K562 (cell line): ENCODE results near the gene PLP2. TPM values are rescaled to one million over a fixed set of nuclear protein-coding genes. Genes with fewer than 3 reads are reported as not detected.

Experiments
- ATAC-seq: fragments of 200-7000 bp; cut with Tn5 transposase; 3 replicates; pipeline ENCODE4 v1.9.1; 2020; ENCODE audit warnings: moderate library complexity
- BruUV-seq: library from RNA; stranded (reverse); fragments of 400-500 nt; replicated peaks from 2 replicates; lab custom pipeline; 2021; lab: Mats Ljungman, UMichigan
- CTCF ChIA-PET: fragments of 300-600 bp; formaldehyde crosslinking; extraction: SDS; loops from one replicate; lab custom pipeline; 2021; ENCODE audit warnings: low intra/inter-chr PET ratio; lab: Yijun Ruan, JAX
- POLR2A ChIA-PET: fragments of 300-600, 350-650 bp; sonication (Branson Sonifier 250); formaldehyde crosslinking; extraction: SDS; loops from one replicate; lab custom pipeline; 2021; ENCODE audit warnings: antibody characterized with exemption, inconsistent platforms; lab: Yijun Ruan, JAX
- DNase-seq, 4 experiments: peaks; one replicate each; pipeline versions ENCODE4 v3.0.0 to v3.0.0-alpha.2; 2011 to 2018; ENCODE audit warnings: low spot score in 3 of 4, mixed read lengths in 3 of 4; ENCODE audit errors: extremely low read depth in 1 of 4
- FAIRE-seq: peaks from 2 replicates; lab custom pipeline; 2011; peaks lifted over from hg19 to GRCh38; lab: Jason Lieb, UNC
- H2AFZ ChIP-seq: 2 replicates; pipeline ENCODE4 v1.6.0; 2011; ENCODE audit warnings: low read depth, low read length, control low read depth, inconsistent platforms
- H3K27ac ChIP-seq: fragments of 200-600 bp; 3 replicates; pipeline ENCODE4 v1.8.0; 2011; ENCODE audit warnings: low read depth, mild to moderate bottlenecking, control low read depth, inconsistent platforms, low read length, moderate library complexity, mixed read lengths; ENCODE audit errors: extremely low read depth
- H3K27me3 ChIP-seq, 2 experiments: fragments of 300-600 bp in 1 of 2; 2 replicates in 1 of 2; 3 replicates in 1 of 2; pipeline versions ENCODE4 v1.6.0 to v1.8.0; 2011; ENCODE audit warnings: inconsistent platforms in 2 of 2, low read length in 2 of 2, mild to moderate bottlenecking in 1 of 2, mixed read lengths in 1 of 2, moderate library complexity in 1 of 2; ENCODE audit not compliant: control insufficient read depth in 2 of 2, insufficient read depth in 2 of 2
- H3K36me3 ChIP-seq: fragments of 300-600 bp; 3 replicates; pipeline ENCODE4 v1.8.0; 2011; ENCODE audit warnings: mild to moderate bottlenecking, low read length, inconsistent platforms; ENCODE audit not compliant: control insufficient read depth, insufficient read depth
- H3K4me1 ChIP-seq, 2 experiments: fragments of 200-600 bp in 1 of 2; replicated peaks in 1 of 2; 2 replicates in 1 of 2; 3 replicates in 1 of 2; pipeline versions ENCODE4 v1.5.1 to v1.8.0; 2011; ENCODE audit warnings: inconsistent platforms in 2 of 2, low read length in 2 of 2, mild to moderate bottlenecking in 1 of 2, mixed read lengths in 1 of 2, moderate library complexity in 1 of 2; ENCODE audit not compliant: control insufficient read depth in 2 of 2, insufficient read depth in 2 of 2
- H3K4me2 ChIP-seq: 2 replicates; pipeline ENCODE4 v1.6.1; 2011; ENCODE audit warnings: low read length, control low read depth, inconsistent platforms, mixed read lengths; ENCODE audit not compliant: insufficient read depth
- H3K4me3 ChIP-seq: fragments of 200-600 bp; sonication (generic), shearing (Covaris generic); 2 replicates; pipeline ENCODE4 v1.5.1; 2016; ENCODE audit warnings: control low read depth, inconsistent platforms
- H3K79me2 ChIP-seq: fragments of 200-600 bp; 3 replicates; pipeline ENCODE4 v1.8.0; 2011; ENCODE audit warnings: low read length, inconsistent platforms; ENCODE audit not compliant: control insufficient read depth, insufficient read depth
- H3K9ac ChIP-seq, 2 experiments: 2 replicates each; pipeline versions ENCODE4 v1.6.0 to v1.6.1; 2011; ENCODE audit warnings: low read depth in 2 of 2, low read length in 2 of 2, control low read depth in 1 of 2, inconsistent platforms in 1 of 2, mild to moderate bottlenecking in 1 of 2, mixed read lengths in 1 of 2; ENCODE audit not compliant: insufficient read depth in 1 of 2
- H3K9me1 ChIP-seq: one replicate; pipeline ENCODE4 v1.6.0; 2011; ENCODE audit warnings: inconsistent platforms, mild to moderate bottlenecking, low read length, moderate library complexity; ENCODE audit not compliant: control insufficient read depth, insufficient read depth
- H3K9me3 ChIP-seq: replicated peaks from 2 replicates; pipeline ENCODE4 v1.5.1; 2011; ENCODE audit warnings: low read depth, low read length, inconsistent platforms; ENCODE audit not compliant: control insufficient read depth, insufficient read depth
- H4K20me1 ChIP-seq: replicated peaks from 2 replicates; pipeline ENCODE4 v1.6.1; 2011; ENCODE audit warnings: low read length, inconsistent platforms, mixed read lengths; ENCODE audit not compliant: control insufficient read depth, insufficient read depth
- CAMTA2 ChIP-seq: fragments of 250-450 bp; sonication (Bioruptor Pico); conservative IDR thresholded peaks from 2 replicates; pipeline ENCODE4 v1.5.1; 2022
- COPS2 ChIP-seq: fragments of 450-650 bp; conservative IDR thresholded peaks from 2 replicates; pipeline ENCODE4 v1.6.1; 2016; ENCODE audit warnings: mild to moderate bottlenecking, moderate library complexity
- CTCF ChIP-seq, 3 experiments: IDR thresholded peaks in 2 of 3; conservative IDR thresholded peaks in 1 of 3; 2 replicates each; pipeline ENCODE4 v1.5.1; 2011 to 2012; ENCODE audit warnings: low read length in 3 of 3, mild to moderate bottlenecking in 3 of 3, control low read depth in 2 of 3, improper control_type of control experiment in 1 of 3, inconsistent platforms in 1 of 3, low read depth in 1 of 3, mixed read lengths in 1 of 3, moderate library complexity in 1 of 3; ENCODE audit not compliant: insufficient read depth in 2 of 3
- E2F6 ChIP-seq, 2 experiments: IDR thresholded peaks; 2 replicates each; pipeline ENCODE4 v1.6.1; 2011; ENCODE audit warnings: borderline replicate concordance in 1 of 2, control low read depth in 1 of 2, low read depth in 1 of 2, low read length in 1 of 2, mild to moderate bottlenecking in 1 of 2, mixed read lengths in 1 of 2, moderate library complexity in 1 of 2; ENCODE audit not compliant: insufficient read depth in 1 of 2, insufficient read length in 1 of 2, poor library complexity in 1 of 2, severe bottlenecking in 1 of 2; ENCODE audit errors: extremely low read depth in 1 of 2
- HMG20A ChIP-seq: fragments of 450-650 bp; formaldehyde crosslinking; conservative IDR thresholded peaks from 2 replicates; pipeline ENCODE4 v1.4.0; 2020; ENCODE audit warnings: mild to moderate bottlenecking, mixed read lengths
- HMG20B ChIP-seq: fragments of 250-450 bp; sonication (Bioruptor Pico); IDR thresholded peaks from 2 replicates; pipeline ENCODE4 v1.5.0; 2021; ENCODE audit warnings: mild to moderate bottlenecking
- KDM1A ChIP-seq, 2 experiments: fragments of 450-650 bp; IDR thresholded peaks; 2 replicates each; pipeline ENCODE4 v1.6.1; 2016; ENCODE audit warnings: mild to moderate bottlenecking in 2 of 2
- KLF16 ChIP-seq: IDR thresholded peaks from 2 replicates; pipeline ENCODE4 v1.6.1; 2016; ENCODE audit warnings: antibody characterized with exemption
- LEF1 ChIP-seq: fragments of 450-650 bp; IDR thresholded peaks from 2 replicates; pipeline ENCODE4 v1.6.1; 2016; ENCODE audit warnings: mild to moderate bottlenecking
- MCM3 ChIP-seq: fragments of 450-650 bp; IDR thresholded peaks from 2 replicates; pipeline ENCODE4 v1.6.1; 2016
- SMARCE1 ChIP-seq: fragments of 450-650 bp; IDR thresholded peaks from 2 replicates; pipeline ENCODE4 v1.7.1; 2016; ENCODE audit warnings: mild to moderate bottlenecking
- STAT5A ChIP-seq: IDR thresholded peaks from 2 replicates; pipeline ENCODE4 v1.6.1; 2012; ENCODE audit warnings: low read length, inconsistent platforms, borderline replicate concordance
- WGBS: fragments of 100-300 bp; shearing (Covaris generic); methylation state at CpG from one replicate; pipeline ENCODE4 v1.1.6; 2016; ENCODE audit warnings: low coverage, mixed read lengths; ENCODE audit not compliant: insufficient coverage; ENCODE audit errors: missing lambda C conversion rate; 5-methylcytosine and 5-hydroxymethylcytosine counted together
- in situ Hi-C: fragments of 300-500 bp; cut with MboI; formaldehyde crosslinking; loops from 4 replicates; pipeline ENCODE4 v1.15.0; 2018; ENCODE audit warnings: inconsistent platforms, mixed read lengths
- intact Hi-C: fragments of 100-400 bp; cut with micrococcal nuclease; formaldehyde crosslinking; loops from 2 replicates; pipeline ENCODE4 v1.14.2; 2022
- polyA plus RNA-seq, 8 experiments: library from polyadenylated mRNA; depleted of rRNA in 4 of 8; stranded (reverse) in 5 of 8; unstranded in 3 of 8; fragments of >200 nt; fragmentation: Nextera tagmentation in 2 of 8; fragmentation: Illumina TruSeq in 1 of 8; extraction: Ambion mirVana in 2 of 8; extraction: Trizol in 1 of 8; gene quantifications; 2 replicates each; pipeline versions ENCODE4 v1.2.1 to v1.2.3, GENCODE V29; 2011 to 2014; ENCODE audit warnings: inconsistent platforms in 1 of 8, missing spikeins in 1 of 8
- total RNA-seq, 7 experiments: library from RNA; depleted of rRNA in 6 of 7; stranded (reverse); fragments of >200 nt in 6 of 7; fragmentation: Illumina TruSeq in 2 of 7; extraction: Trizol in 2 of 7; gene quantifications; 2 replicates each; pipeline versions ENCODE4 v1.2.1 to v1.2.3, GENCODE V29; 2011 to 2021; ENCODE audit warnings: low replicate concordance in 1 of 7

PLP2 gene
- total and polyA plus RNA-seq, 9 of the 15 experiments (the other 6 are each of a cell fraction or from before 2014, with no cell fraction given): 34.7 to 236 (median 112) TPM

- POLR2A ChIA-PET: no interaction called here
- in situ Hi-C loops: no loop called here
Observed at GRCh38 chrX:49204017-49204416, 32.3 kb downstream of the PLP2 start.

GRCh38 chrX:49204709-49205108 lies 33.0 kb downstream of the PLP2 start:
- in situ Hi-C loops (no loop called here), intact Hi-C loops (no loop called here)
- DNase-seq (no peak), ATAC-seq (no peak), FAIRE-seq (no peak)
- H3K9me1 ChIP-seq: no peaks in the 10 kb centered on the region
- no peak overlapping the region for H3K4me2 ChIP-seq
- no peaks in the 10 kb centered on the region for H3K27me3 ChIP-seq
- no peak overlapping the region for H2AFZ ChIP-seq
- no peaks in the 10 kb centered on the region for H3K79me2 ChIP-seq
- H3K4me1 ChIP-seq: peaks cover 4 to 15% of the 10 kb centered on the region in 2 experiments; a peak in 4 of 5 replicates
- ChIA-PET POLR2A (no interaction called here), CTCF (no interaction called here)
- 0% methylated on average over 1 of the region's 4 CpGs for WGBS
- H3K27ac ChIP-seq: no peak overlapping the region
- TF ChIP-seq E2F6 (IDR thresholded peaks at IDR 0.05; ENCODE audit: borderline replicate concordance in 1 of 2, extremely low read depth in 1 of 2, insufficient read depth in 1 of 2, insufficient read length in 1 of 2, low read depth in 1 of 2, low read length in 1 of 2, poor library complexity in 1 of 2, severe bottlenecking in 1 of 2): no peak
- no peak for TF ChIP-seq SMARCE1
- TF ChIP-seq CTCF (IDR thresholded peaks at IDR 0.05 in 2 of 3, conservative IDR thresholded peaks at IDR 0.05 in 1 of 3; ENCODE audit: insufficient read depth in 2 of 3, low read depth in 1 of 3, low read length in 3 of 3): 0 out of 6 replicates have a peak, but pooled peaks of 1 of the 3 experiments have one; percentile 19
- TF ChIP-seq KDM1A (IDR thresholded peaks at IDR 0.05): peak in 1 of 2 experiments; percentile 83; a peak in 2 of 4 replicates
- no peak overlapping the region for H3K4me3 ChIP-seq
- no peaks in the 10 kb centered on the region for H4K20me1 ChIP-seq
- H3K9me3 ChIP-seq: no peaks in the 10 kb centered on the region
- H3K9ac ChIP-seq: no peak overlapping the region
- H3K36me3 ChIP-seq: no peaks in the 10 kb centered on the region
- no TSS peak for BruUV-seq

More at GRCh38 chrX:49204017-49204416, 32.3 kb downstream of the PLP2 start:
- Histone ChIP-seq H3K79me2 (no peaks in the 10 kb centered on the region), H3K4me3 (no peak overlapping the region), H3K4me1 (peaks cover 4 to 17% of the 10 kb centered on the region in 2 experiments; a peak in 4 of 5 replicates), H4K20me1 (no peaks in the 10 kb centered on the region), H3K9ac (no peak overlapping the region), H3K9me1 (no peaks in the 10 kb centered on the region), H3K4me2 (no peak overlapping the region), H3K36me3 (no peaks in the 10 kb centered on the region), H3K27ac (no peak overlapping the region), H2AFZ (no peak overlapping the region), H3K27me3 (no peaks in the 10 kb centered on the region), H3K9me3 (no peaks in the 10 kb centered on the region)
- CTCF ChIA-PET: no interaction called here
- BruUV-seq: no TSS peak
- intact Hi-C loops: no loop called here
- TF ChIP-seq KLF16: no peak
- TF ChIP-seq COPS2: no peak
- no peak for TF ChIP-seq CAMTA2 (CRISPR knock-in tag)
- TF ChIP-seq STAT5A: no peak
- TF ChIP-seq HMG20A (CRISPR knock-in tag): no peak
- no peak for TF ChIP-seq MCM3
- no peak for TF ChIP-seq LEF1
- no peak for TF ChIP-seq HMG20B
- no peak for DNase-seq
- WGBS: 34% methylated on average over 6 of the region's 6 CpGs
- no peak for FAIRE-seq
- ATAC-seq: no peak
